Left ventricle myocardium inferior (tissue), 1 donor: ENCODE data around the gene PHF21A. TPM values are rescaled to one million over a fixed set of nuclear protein-coding genes. Genes with fewer than 3 reads are reported as not detected.

ENCODE experiments used
- DNase-seq: peaks from one replicate; pipeline ENCODE4 v3.0.0-alpha.2; 2020
- H3K27ac ChIP-seq: fragments of 200-600 bp; replicated peaks from 2 replicates; pipeline ENCODE4 v1.8.0; 2021
- H3K27me3 ChIP-seq: fragments of 200-600 bp; 2 replicates; pipeline ENCODE4 v1.8.0; 2021; ENCODE audit warnings: low read depth
- H3K36me3 ChIP-seq: fragments of 200-600 bp; 2 replicates; pipeline ENCODE4 v1.8.0; 2021
- H3K4me1 ChIP-seq: fragments of 200-600 bp; 2 replicates; pipeline ENCODE4 v1.8.0; 2021
- H3K4me3 ChIP-seq: fragments of 200-600 bp; 2 replicates; pipeline ENCODE4 v1.8.0; 2021; ENCODE audit warnings: mild to moderate bottlenecking, moderate library complexity
- H3K9me3 ChIP-seq: fragments of 200-600 bp; replicated peaks from 2 replicates; pipeline ENCODE4 v1.8.0; 2021
- CTCF ChIP-seq: fragments of 200-600 bp; IDR thresholded peaks from 2 replicates; pipeline ENCODE4 v1.8.0; 2021; ENCODE audit warnings: antibody characterized with exemption, mild to moderate bottlenecking, borderline replicate concordance
- intact Hi-C: fragments of 100-400 bp; cut with micrococcal nuclease; formaldehyde crosslinking; loops from one replicate; pipeline ENCODE4 v1.11.0; 2022
- total RNA-seq: library from RNA; stranded (reverse); fragmentation: NEBNext Ultra II Directional; extraction: Animal tissue kit (Norgen Biotek cat#: 25700); gene quantifications from one replicate; pipeline ENCODE4 v1.2.1, GENCODE V29; 2021
- donor health status: DM: no; HTN: yes; CAD: no; lungs with severe emphysema.

Gene PHF21A
- total RNA-seq, 1 donor from 2014 or later, result 36.6 TPM

GRCh38 chr11:45960387-45961095 is 160.7 kb downstream of the PHF21A start:
- intact Hi-C loops, result no loop called here
- Histone ChIP-seq H3K4me1 (peaks cover 22% of the 10 kb centered on the region), H3K4me3 (no peak overlapping the region), H3K36me3 (peaks cover 21% of the 10 kb centered on the region), H3K27ac (peak overlapping the region; percentile 52), H3K9me3 (no peaks in the 10 kb centered on the region), H3K27me3 (no peaks in the 10 kb centered on the region)
- DNase-seq, result no peak
- no peak for TF ChIP-seq CTCF

GRCh38 chr11:45959851-45960250 is 161.4 kb downstream of the PHF21A start:
- intact Hi-C loops, result no loop called here
- TF ChIP-seq CTCF, result no peak
- Histone ChIP-seq H3K4me3 (no peak overlapping the region), H3K27me3 (no peaks in the 10 kb centered on the region), H3K9me3 (no peaks in the 10 kb centered on the region), H3K36me3 (peaks cover 21% of the 10 kb centered on the region), H3K27ac (peak overlapping the region; percentile 52), H3K4me1 (peaks cover 22% of the 10 kb centered on the region)
- DNase-seq, result no peak

GRCh38 chr11:45949992-45950407 is 171.3 kb downstream of the PHF21A start:
- peaks cover 89% of the 10 kb centered on the region for H3K36me3 ChIP-seq
- intact Hi-C loops, result no loop called here
- H3K4me3 ChIP-seq, result no peak overlapping the region
- no peak for DNase-seq
- no peaks in the 10 kb centered on the region for H3K9me3 ChIP-seq
- peaks cover 22% of the 10 kb centered on the region for H3K4me1 ChIP-seq
- no peak for TF ChIP-seq CTCF
- no peaks in the 10 kb centered on the region for H3K27me3 ChIP-seq
- no peak overlapping the region for H3K27ac ChIP-seq

GRCh38 chr11:45948356-45948755 is 172.9 kb downstream of the PHF21A start:
- H3K36me3 ChIP-seq, result peaks cover 96% of the 10 kb centered on the region
- TF ChIP-seq CTCF, result no peak
- H3K27me3 ChIP-seq, result no peaks in the 10 kb centered on the region
- intact Hi-C loops, result no loop called here
- H3K4me3 ChIP-seq, result no peak overlapping the region
- H3K9me3 ChIP-seq, result no peaks in the 10 kb centered on the region
- no peak overlapping the region for H3K27ac ChIP-seq
- H3K4me1 ChIP-seq, result peaks cover 22% of the 10 kb centered on the region
- DNase-seq, result no peak

- intact Hi-C loops, result no loop called here
- no peak for DNase-seq
- Histone ChIP-seq H3K4me1 (peaks cover 22% of the 10 kb centered on the region), H3K4me3 (no peak overlapping the region), H3K36me3 (peaks cover 92% of the 10 kb centered on the region), H3K27me3 (no peaks in the 10 kb centered on the region), H3K9me3 (no peaks in the 10 kb centered on the region), H3K27ac (no peak overlapping the region)
- no peak for TF ChIP-seq CTCF
Measured at GRCh38 chr11:45947885-45948284, 173.4 kb downstream of the PHF21A start.
